Gastrocnemius medialis (tissue), 4 donors: ENCODE data around the gene DTNBP1. TPM values are rescaled to one million over a fixed set of nuclear protein-coding genes. Genes with fewer than 3 reads are reported as not detected.

Experiments used
- ATAC-seq, 2 donors: fragments of 150-250 bp; one replicate each; pipeline ENCODE4 v1.9.1; 2016
- DNase-seq, 2 donors: peaks; one replicate each; pipeline ENCODE4 v3.0.0-alpha.2; 2019
- H3K27ac ChIP-seq, 4 donors: fragments of 200-600 bp; sonication (generic); 1 replicate in 1 of 4; 2 replicates in 3 of 4; pipeline ENCODE4 v1.5.1; 2016 to 2018; ENCODE audit warnings: mild to moderate bottlenecking in 2 of 4, moderate library complexity in 1 of 4
- H3K27me3 ChIP-seq, 3 donors: fragments of 200-600 bp; sonication (generic) in 2 of 3; 1 replicate in 1 of 3; 2 replicates in 2 of 3; pipeline versions ENCODE4 v1.5.1 to v1.6.0; 2016 to 2019; ENCODE audit warnings: mild to moderate bottlenecking in 1 of 3, moderate library complexity in 1 of 3
- H3K36me3 ChIP-seq, 2 donors: fragments of 200-600 bp; sonication (generic) in 1 of 2; one replicate each; pipeline ENCODE4 v1.5.1; 2017 to 2018
- H3K4me1 ChIP-seq, 2 donors: fragments of 200-600 bp; sonication (generic) in 1 of 2; one replicate each; pipeline ENCODE4 v1.5.1; 2016 to 2017; ENCODE audit warnings: mild to moderate bottlenecking in 2 of 2
- H3K4me3 ChIP-seq, 4 donors: fragments of 200-600 bp; sonication (generic) in 3 of 4; 1 replicate in 1 of 4; 2 replicates in 3 of 4; pipeline ENCODE4 v1.5.1; 2016 to 2019; ENCODE audit warnings: mild to moderate bottlenecking in 2 of 4
- H3K9me3 ChIP-seq, 3 donors: fragments of 200-600 bp; sonication (generic) in 2 of 3; 1 replicate in 1 of 3; 2 replicates in 2 of 3; pipeline ENCODE4 v1.5.1; 2016 to 2019
- CTCF ChIP-seq, 5 experiments: fragments of 450-650 bp in 3 of 5; fragments of 200-600 bp in 2 of 5; sonication (generic) in 2 of 5; IDR thresholded peaks in 4 of 5; conservative IDR thresholded peaks in 1 of 5; 1 replicate in 4 of 5; 2 replicates in 1 of 5; pipeline ENCODE4 v1.5.1; 2016 to 2019; ENCODE audit warnings: antibody characterized with exemption in 5 of 5, mild to moderate bottlenecking in 3 of 5, moderate library complexity in 3 of 5
- POLR2A ChIP-seq, 2 donors: fragments of 450-650 bp; IDR thresholded peaks; one replicate each; pipeline ENCODE4 v1.6.1; 2017; ENCODE audit warnings: antibody characterized with exemption in 2 of 2, mild to moderate bottlenecking in 2 of 2, moderate library complexity in 2 of 2
- in situ Hi-C, 4 donors: fragments of 200-750 bp; cut with MboI; loops; one replicate each; pipeline versions ENCODE4 v1.15.0 to v1.8.0; 2017; ENCODE audit warnings: low sequenced_read_pairs in 4 of 4
- intact Hi-C: fragments of 100-400 bp; cut with DNase I; formaldehyde crosslinking; loops from one replicate; pipeline ENCODE4 v1.15.1; 2023; ENCODE audit warnings: low total_unique reads
- total RNA-seq, 4 donors: library from RNA; depleted of rRNA; stranded (reverse); fragments of >200 nt; gene quantifications; one replicate each; pipeline versions ENCODE4 v1.1.0 to v1.2.3, GENCODE V29; 2016

The DTNBP1 gene
- total RNA-seq, 4 donors from 2014 or later, result 5.2 to 33.5 (median 12.5) TPM

- no peak for TF ChIP-seq CTCF (IDR thresholded peaks at IDR 0.05 in 4 of 5, conservative IDR thresholded peaks at IDR 0.05 in 1 of 5)
- TF ChIP-seq POLR2A (IDR thresholded peaks at IDR 0.05), result no peak
- H3K27ac ChIP-seq, result peak overlapping the region; percentile 71 to 87 (median 83)
- no peak overlapping the region for H3K4me3 ChIP-seq
- no peaks in the 10 kb centered on the region for H3K36me3 ChIP-seq
- no peaks in the 10 kb centered on the region for H3K27me3 ChIP-seq
- intact Hi-C loops, result loop anchor here (5.0 kb wide), 1 partner anchor 230 kb away; the partner anchor contains the start of gene JARID2
- in situ Hi-C loops, result loop anchor here in 2 of 4 donors (25.0 kb wide), 3 partner anchors 215 to 1265 kb away; no protein-coding TSS in a partner anchor
- H3K9me3 ChIP-seq, result no peaks in the 10 kb centered on the region
- DNase-seq, result no peak
- H3K4me1 ChIP-seq, result peaks cover 70 to 84% of the 10 kb centered on the region in 2 donors
- peak; percentile 12 to 30 for ATAC-seq
Measured at GRCh38 chr6:15476631-15477380, 186.0 kb downstream of the DTNBP1 start.

DNA sequence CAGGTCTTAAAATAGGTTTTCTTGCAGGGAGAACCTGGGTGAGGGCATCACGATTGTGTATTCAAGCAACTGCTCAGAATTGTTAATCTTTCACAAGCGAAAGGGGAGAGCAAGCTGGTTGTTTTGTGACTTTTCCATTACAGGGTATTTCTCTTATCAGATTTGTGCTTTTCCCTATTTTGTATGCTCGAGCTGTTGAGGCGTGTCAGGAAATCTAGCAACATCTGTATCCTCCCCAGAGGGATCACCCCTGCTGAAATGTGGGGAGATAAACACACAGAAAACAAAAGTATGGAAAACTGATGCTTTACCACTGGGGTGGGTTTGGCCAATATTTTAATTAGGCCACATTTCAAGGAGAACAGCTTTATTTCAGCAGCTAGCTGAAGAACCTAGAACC, 187.0 kb downstream of the DTNBP1 start:
- ATAC-seq, result no peak

DNA sequence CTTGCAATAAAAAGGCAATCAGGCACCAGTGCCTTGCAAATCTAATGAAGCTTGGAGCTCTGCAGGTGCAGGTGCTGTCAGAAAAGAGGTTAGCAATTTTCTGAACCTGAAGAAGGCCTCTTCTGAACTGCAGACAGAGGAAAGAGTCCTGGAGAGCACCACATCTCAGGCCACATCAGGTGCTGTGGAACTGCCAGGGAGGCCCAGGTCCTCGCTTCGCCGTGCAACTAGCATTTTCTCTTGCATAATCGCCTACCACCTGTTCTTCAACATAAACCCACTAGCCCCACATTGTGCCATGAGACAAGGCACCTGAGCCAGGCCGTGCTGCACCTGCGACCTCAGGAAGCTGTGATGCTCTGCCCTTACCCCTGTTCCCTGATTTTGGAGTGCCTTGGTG, 187.6 kb downstream of the DTNBP1 start:
- Histone ChIP-seq H3K36me3 (no peaks in the 10 kb centered on the region), H3K4me3 (no peak overlapping the region), H3K27ac (peak overlapping the region; percentile 71 to 87 (median 83)), H3K4me1 (peaks cover 61 to 68% of the 10 kb centered on the region in 2 donors), H3K27me3 (no peaks in the 10 kb centered on the region), H3K9me3 (no peaks in the 10 kb centered on the region)
- in situ Hi-C loops (loop anchor here in 2 of 4 donors (25.0 kb wide), 3 partner anchors 213 to 1263 kb away; no protein-coding TSS in a partner anchor), intact Hi-C loops (loop anchor here (5.0 kb wide), 1 partner anchor 228 kb away; the partner anchor contains the start of gene JARID2)
- peak in 1 of 2 donors; percentile 23 for ATAC-seq
- TF ChIP-seq CTCF (IDR thresholded peaks at IDR 0.05 in 4 of 5, conservative IDR thresholded peaks at IDR 0.05 in 1 of 5) (no peak), POLR2A (IDR thresholded peaks at IDR 0.05) (no peak)
- peak in 1 of 2 donors; percentile 48 for DNase-seq

More for the DNA sequence above, 187.0 kb downstream of the DTNBP1 start:
- Histone ChIP-seq H3K9me3 (no peaks in the 10 kb centered on the region), H3K27ac (peak overlapping the region; percentile 71 to 87 (median 83)), H3K4me3 (no peak overlapping the region), H3K36me3 (no peaks in the 10 kb centered on the region), H3K27me3 (no peaks in the 10 kb centered on the region), H3K4me1 (peaks cover 66 to 75% of the 10 kb centered on the region in 2 donors)
- intact Hi-C loops, result loop anchor here (5.0 kb wide), 1 partner anchor 229 kb away; the partner anchor contains the start of gene JARID2
- in situ Hi-C loops, result loop anchor here in 2 of 4 donors (25.0 kb wide), 3 partner anchors 214 to 1264 kb away; no protein-coding TSS in a partner anchor
- TF ChIP-seq POLR2A (IDR thresholded peaks at IDR 0.05), result no peak
- TF ChIP-seq CTCF (IDR thresholded peaks at IDR 0.05 in 4 of 5, conservative IDR thresholded peaks at IDR 0.05 in 1 of 5), result no peak
- DNase-seq, result no peak

DNA sequence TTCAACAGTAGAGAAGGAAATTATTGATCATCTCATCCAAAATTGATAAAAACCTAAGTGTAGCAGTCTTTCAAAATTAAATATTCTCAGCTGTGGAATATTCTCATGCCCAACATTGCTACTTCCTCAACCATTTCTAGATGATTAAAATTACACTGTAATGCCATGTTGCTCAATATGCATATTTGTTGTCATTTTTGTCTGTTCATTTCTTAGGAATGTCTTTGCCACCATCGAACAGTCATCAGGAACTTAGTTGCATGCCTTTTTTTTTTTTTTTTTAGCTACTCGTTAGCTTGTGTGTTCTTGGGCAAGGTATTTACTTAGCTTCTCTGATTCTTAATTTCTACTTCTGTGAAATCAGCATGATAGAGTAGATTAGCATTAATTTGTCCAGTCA, 188.6 kb downstream of the DTNBP1 start:
- no peak for DNase-seq
- peaks cover 50 to 58% of the 10 kb centered on the region in 2 donors for H3K4me1 ChIP-seq
- intact Hi-C loops (no loop called here), in situ Hi-C loops (loop anchor here in 2 of 4 donors (25.0 kb wide), 2 partner anchors 212 to 1262 kb away; no protein-coding TSS in a partner anchor)
- TF ChIP-seq POLR2A (IDR thresholded peaks at IDR 0.05) (no peak), CTCF (IDR thresholded peaks at IDR 0.05 in 4 of 5, conservative IDR thresholded peaks at IDR 0.05 in 1 of 5) (no peak)
- no peaks in the 10 kb centered on the region for H3K27me3 ChIP-seq
- H3K27ac ChIP-seq, result peak overlapping the region; percentile 74 to 87 (median 83)
- peaks cover 0 to 3% of the 10 kb centered on the region in 2 donors for H3K36me3 ChIP-seq
- no peak for ATAC-seq
- no peak overlapping the region for H3K4me3 ChIP-seq
- H3K9me3 ChIP-seq, result no peaks in the 10 kb centered on the region
